Right lobe of liver (tissue), 6 donors: Measurements from ENCODE around the gene TRIP12. TPM values are rescaled to one million over a fixed set of nuclear protein-coding genes. Genes with fewer than 3 reads are reported as not detected.

Source experiments
- ATAC-seq, 4 donors: fragments of 200-7000 bp; cut with Tn5 transposase; one replicate each; pipeline ENCODE4 v1.9.1; 2020; ENCODE audit warnings: mild to moderate bottlenecking in 4 of 4, moderate library complexity in 4 of 4
- DNase-seq, 3 donors: peaks; one replicate each; pipeline ENCODE4 v3.0.0-alpha.2; 2020
- H3K27ac ChIP-seq, 3 donors: fragments of 200-600 bp; one replicate each; pipeline ENCODE4 v1.8.0; 2022
- H3K27me3 ChIP-seq, 2 donors: fragments of 200-600 bp; one replicate each; pipeline ENCODE4 v1.8.0; 2022
- H3K36me3 ChIP-seq, 4 donors: fragments of 200-600 bp; sonication (generic) in 1 of 4; one replicate each; pipeline versions ENCODE4 v1.5.1 to v1.8.0; 2017 to 2022; ENCODE audit warnings: control low read depth in 1 of 4
- H3K4me1 ChIP-seq, 4 donors: fragments of 200-600 bp; sonication (generic) in 1 of 4; one replicate each; pipeline versions ENCODE4 v1.5.1 to v1.8.0; 2017 to 2022; ENCODE audit warnings: control low read depth in 1 of 4
- H3K4me3 ChIP-seq, 3 donors: fragments of 200-600 bp; one replicate each; pipeline ENCODE4 v1.8.0; 2022
- H3K9me3 ChIP-seq, 4 donors: fragments of 200-600 bp; sonication (generic) in 1 of 4; one replicate each; pipeline versions ENCODE4 v1.5.1 to v1.8.0; 2017 to 2022; ENCODE audit warnings: control low read depth in 1 of 4
- CTCF ChIP-seq, 4 donors: fragments of 200-600 bp in 3 of 4; fragments of 450-650 bp in 1 of 4; IDR thresholded peaks; one replicate each; pipeline versions ENCODE4 v1.5.1 to v1.8.0; 2016 to 2022; ENCODE audit warnings: antibody characterized with exemption in 4 of 4, mild to moderate bottlenecking in 2 of 4
- POLR2A ChIP-seq: fragments of 450-650 bp; IDR thresholded peaks from one replicate; pipeline ENCODE4 v1.6.1; 2017; ENCODE audit warnings: antibody characterized with exemption, mild to moderate bottlenecking
- WGBS: methylation state at CpG from one replicate; pipeline ENCODE4 v1.1.6; 2018; ENCODE audit warnings: low coverage, low lambda C conversion rate; ENCODE audit not compliant: insufficient coverage; ENCODE audit errors: missing lambda C conversion rate; 5-methylcytosine and 5-hydroxymethylcytosine counted together
- intact Hi-C, 2 donors: fragments of 100-400 bp; cut with DNase I; formaldehyde crosslinking; loops; one replicate each; pipeline versions ENCODE4 v1.11.2 to v1.14.1; 2022
- total RNA-seq, 6 experiments: library from RNA; depleted of rRNA in 2 of 6; stranded (reverse); fragments of >200 nt in 2 of 6; fragmentation: NEBNext Ultra II Directional in 3 of 6; extraction: Animal tissue kit (Norgen Biotek cat#: 25700) in 3 of 6; gene quantifications; one replicate each; pipeline versions ENCODE4 v1.1.0 to v1.2.4, GENCODE V29; 2016 to 2023
- donor health status: DM: no; HTN: yes; CAD: no.
- donor health status: DM: no; HTN: no; CAD: no.
- donor health status: DM: no; HTN: no; CAD: no.
- donor health status: DM: no; HTN: yes; CAD: no.
- donor health status: DM: no; HTN: yes; CAD: no.

Gene TRIP12
- total RNA-seq, 6 experiments from 2014 or later: 66.5 to 98.0 (median 85.4) TPM

GRCh38 chr2:229956491-229956890 lies 34.7 kb upstream of the TRIP12 start:
- 84% methylated on average over 3 of the region's 3 CpGs for WGBS

DNA sequence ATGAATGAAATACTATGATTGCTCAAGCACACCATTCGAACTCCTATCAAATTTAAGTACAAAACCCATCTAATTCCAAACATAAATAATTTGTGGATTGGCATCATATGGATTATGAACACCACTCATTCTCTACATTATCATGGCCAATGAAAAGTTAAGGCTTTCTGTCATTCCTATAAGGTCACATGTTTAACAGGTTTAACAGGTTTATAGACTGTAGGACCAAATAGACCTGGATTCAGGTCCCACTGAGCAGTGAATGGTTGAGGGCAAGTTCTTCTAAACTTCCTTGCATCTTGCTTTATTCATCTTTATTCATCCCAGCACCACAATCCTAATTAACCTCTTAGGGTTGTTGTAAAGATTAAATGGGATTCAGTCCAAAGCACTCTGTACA lies 33.9 kb upstream of the TRIP12 start:
- no peak overlapping the region for H3K27ac ChIP-seq
- no peak for ATAC-seq
- H3K27me3 ChIP-seq: no peaks in the 10 kb centered on the region
- no peak for DNase-seq
- TF ChIP-seq POLR2A (no peak), CTCF (IDR thresholded peaks at IDR 0.05) (no peak)
- intact Hi-C loops: no loop called here
- no peak overlapping the region for H3K4me3 ChIP-seq
- no peaks in the 10 kb centered on the region for H3K36me3 ChIP-seq
- H3K4me1 ChIP-seq: no peaks in the 10 kb centered on the region
- 81% methylated on average over 1 of the region's 1 CpG for WGBS
- no peaks in the 10 kb centered on the region for H3K9me3 ChIP-seq

More at GRCh38 chr2:229956491-229956890, 34.7 kb upstream of the TRIP12 start:
- DNase-seq (no peak), ATAC-seq (no peak)
- Histone ChIP-seq H3K36me3 (no peaks in the 10 kb centered on the region), H3K4me3 (no peak overlapping the region), H3K9me3 (no peaks in the 10 kb centered on the region), H3K27ac (no peak overlapping the region), H3K27me3 (no peaks in the 10 kb centered on the region), H3K4me1 (no peaks in the 10 kb centered on the region)
- intact Hi-C loops: no loop called here
- no peak for TF ChIP-seq POLR2A
- no peak for TF ChIP-seq CTCF (IDR thresholded peaks at IDR 0.05)

DNA sequence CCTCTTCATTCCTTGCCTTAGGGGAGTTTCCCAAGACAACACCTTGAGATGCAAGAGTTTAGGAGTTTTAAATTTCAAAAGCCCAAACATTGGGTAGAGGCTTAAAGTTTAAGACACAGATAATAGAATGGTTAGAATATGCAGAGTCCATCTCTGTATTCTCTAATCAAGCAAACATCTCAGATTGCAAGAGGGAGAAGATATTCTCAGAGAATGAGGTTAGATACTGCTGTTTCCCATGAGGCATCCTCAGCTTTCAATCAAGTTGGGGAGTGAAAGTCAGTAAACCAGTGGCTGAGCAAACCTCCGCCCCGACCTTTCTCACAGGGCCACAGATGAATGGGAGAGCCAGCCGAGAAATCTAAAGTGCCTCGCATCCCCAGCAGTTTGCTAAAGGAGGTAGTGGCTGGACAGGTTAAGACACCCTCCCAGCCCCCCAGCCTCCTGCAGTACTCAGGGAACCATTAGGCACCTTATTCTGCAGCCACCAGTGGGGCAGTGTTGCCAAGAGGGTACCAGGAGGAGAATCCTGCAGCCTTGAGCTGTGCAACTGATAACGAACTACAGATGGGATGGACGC lies 30.5 kb upstream of the TRIP12 start:
- Histone ChIP-seq H3K27ac (no peak overlapping the region), H3K36me3 (no peaks in the 10 kb centered on the region), H3K27me3 (no peaks in the 10 kb centered on the region), H3K4me1 (no peaks in the 10 kb centered on the region), H3K4me3 (no peak overlapping the region), H3K9me3 (no peaks in the 10 kb centered on the region)
- no CpG with 5 or more reads among the region's 6 CpGs for WGBS
- DNase-seq (no peak), ATAC-seq (no peak)
- intact Hi-C loops: no loop called here
- TF ChIP-seq POLR2A: no peak
- TF ChIP-seq CTCF (IDR thresholded peaks at IDR 0.05): no peak

- intact Hi-C loops: no loop called here
- WGBS: 53% methylated on average over 1 of the region's 1 CpG
Measured at GRCh38 chr2:229947544-229947943, 25.7 kb upstream of the TRIP12 start.

More at GRCh38 chr2:229947544-229947943, 25.7 kb upstream of the TRIP12 start:
- TF ChIP-seq POLR2A (no peak), CTCF (IDR thresholded peaks at IDR 0.05) (no peak)
- Histone ChIP-seq H3K36me3 (no peaks in the 10 kb centered on the region), H3K9me3 (no peaks in the 10 kb centered on the region), H3K27ac (no peak overlapping the region), H3K4me3 (no peak overlapping the region), H3K4me1 (no peaks in the 10 kb centered on the region), H3K27me3 (no peaks in the 10 kb centered on the region)
- no peak for ATAC-seq
- no peak for DNase-seq
